H9 (cell line): ENCODE results near the gene B4GALT1. TPM values are rescaled to one million over a fixed set of nuclear protein-coding genes. Genes with fewer than 3 reads are reported as not detected.

Experiments
- DNase-seq: peaks from one replicate; pipeline ENCODE4 v3.0.0-alpha.2; 2017
- H2AFZ ChIP-seq: one replicate; pipeline ENCODE4 v1.6.1; 2013; ENCODE audit warnings: mild to moderate bottlenecking, low read length, control low read depth, moderate library complexity
- H2AK5ac ChIP-seq: 2 replicates; pipeline ENCODE4 v1.6.1; 2013; ENCODE audit warnings: low read length, control low read depth, mixed read lengths; ENCODE audit not compliant: insufficient read length
- H2BK120ac ChIP-seq: one replicate; pipeline ENCODE4 v1.6.1; 2013; ENCODE audit warnings: low read depth, mild to moderate bottlenecking, low read length, control low read depth, inconsistent platforms; ENCODE audit not compliant: poor library complexity, severe bottlenecking
- H2BK12ac ChIP-seq: 2 replicates; pipeline ENCODE4 v1.6.1; 2013; ENCODE audit warnings: low read length, control low read depth, mixed read lengths, low read depth; ENCODE audit not compliant: insufficient read length
- H2BK15ac ChIP-seq: 2 replicates; pipeline ENCODE4 v1.6.1; 2013; ENCODE audit warnings: low read depth, low read length, control low read depth
- H2BK20ac ChIP-seq: one replicate; pipeline ENCODE4 v1.6.1; 2013; ENCODE audit warnings: low read depth, mild to moderate bottlenecking, low read length, control low read depth, inconsistent platforms; ENCODE audit not compliant: poor library complexity, severe bottlenecking
- H2BK5ac ChIP-seq: 2 replicates; pipeline ENCODE4 v1.6.1; 2013; ENCODE audit warnings: low read length, control low read depth, mixed read lengths; ENCODE audit not compliant: insufficient read length
- H3K14ac ChIP-seq: 2 replicates; pipeline ENCODE4 v1.6.1; 2013; ENCODE audit warnings: low read length, control low read depth; ENCODE audit not compliant: insufficient read depth
- H3K18ac ChIP-seq: 2 replicates; pipeline ENCODE4 v1.6.1; 2013; ENCODE audit warnings: low read depth, mild to moderate bottlenecking, mixed read lengths, low read length, control low read depth; ENCODE audit not compliant: insufficient read length
- H3K23ac ChIP-seq: 2 replicates; pipeline ENCODE4 v1.6.1; 2013; ENCODE audit warnings: low read length, control low read depth, mixed read lengths, low read depth; ENCODE audit not compliant: insufficient read length
- H3K23me2 ChIP-seq: 2 replicates; pipeline ENCODE4 v1.6.1; 2013; ENCODE audit warnings: low read depth, mild to moderate bottlenecking, mixed read lengths, low read length, control low read depth; ENCODE audit not compliant: insufficient read length, poor library complexity, severe bottlenecking
- H3K27ac ChIP-seq: 2 replicates; pipeline ENCODE4 v1.5.1; 2013; ENCODE audit warnings: low read length, control low read depth, mixed read lengths, low read depth; ENCODE audit not compliant: insufficient read length
- H3K27me3 ChIP-seq: 2 replicates; pipeline ENCODE4 v1.6.1; 2013; ENCODE audit warnings: low read length, control low read depth, inconsistent platforms; ENCODE audit not compliant: insufficient read depth
- H3K4ac ChIP-seq: 2 replicates; pipeline ENCODE4 v1.6.1; 2013; ENCODE audit warnings: low read depth, mild to moderate bottlenecking, control low read depth, inconsistent platforms, low read length, moderate library complexity
- H3K4me1 ChIP-seq: 2 replicates; pipeline ENCODE4 v1.6.1; 2013; ENCODE audit warnings: low read length, control low read depth, inconsistent platforms; ENCODE audit not compliant: insufficient read depth
- H3K4me2 ChIP-seq: 2 replicates; pipeline ENCODE4 v1.6.1; 2013; ENCODE audit warnings: low read length, control low read depth, mixed read lengths; ENCODE audit not compliant: insufficient read length, insufficient read depth
- H3K56ac ChIP-seq: 2 replicates; pipeline ENCODE4 v1.6.1; 2013; ENCODE audit warnings: low read depth, mild to moderate bottlenecking, mixed read lengths, low read length, control low read depth; ENCODE audit not compliant: insufficient read length
- H3K79me1 ChIP-seq: 2 replicates; pipeline ENCODE4 v1.6.1; 2013; ENCODE audit warnings: low read depth, mild to moderate bottlenecking, moderate library complexity, low read length, control low read depth, inconsistent platforms; ENCODE audit not compliant: insufficient read depth, poor library complexity, severe bottlenecking
- H3K79me2 ChIP-seq: 2 replicates; pipeline ENCODE4 v1.6.1; 2013; ENCODE audit warnings: low read length, control low read depth, inconsistent platforms; ENCODE audit not compliant: insufficient read depth
- H3K9ac ChIP-seq: 2 replicates; pipeline ENCODE4 v1.6.1; 2013; ENCODE audit warnings: low read length, control low read depth, mixed read lengths; ENCODE audit not compliant: insufficient read length; ENCODE audit errors: extremely low read depth
- H3K9me3 ChIP-seq: one replicate; pipeline ENCODE4 v1.6.1; 2013; ENCODE audit warnings: low read depth, low read length, inconsistent platforms; ENCODE audit not compliant: control insufficient read depth
- H3T11ph ChIP-seq: one replicate; pipeline ENCODE4 v1.6.1; 2013; ENCODE audit warnings: mild to moderate bottlenecking, low read length, control low read depth, inconsistent platforms
- H4K20me1 ChIP-seq: one replicate; pipeline ENCODE4 v1.6.1; 2013; ENCODE audit not compliant: control insufficient read depth, insufficient read length, insufficient read depth
- H4K5ac ChIP-seq: 2 replicates; pipeline ENCODE4 v1.6.1; 2013; ENCODE audit warnings: low read depth, mild to moderate bottlenecking, mixed read lengths, low read length, control low read depth; ENCODE audit not compliant: insufficient read length
- H4K8ac ChIP-seq: replicated peaks from 2 replicates; pipeline ENCODE4 v1.6.1; 2013; ENCODE audit warnings: low read length, control low read depth, mixed read lengths, low read depth; ENCODE audit not compliant: insufficient read length
- H4K91ac ChIP-seq: 2 replicates; pipeline ENCODE4 v1.6.1; 2013; ENCODE audit warnings: low read depth, mild to moderate bottlenecking, moderate library complexity, mixed read lengths, low read length, control low read depth; ENCODE audit not compliant: insufficient read length
- H3K27ac Mint-ChIP-seq, 3 experiments: 2 replicates in 2 of 3; 3 replicates in 1 of 3; pipeline ENCODE4 v1.8.0; 2020 to 2021; ENCODE audit warnings: mixed read lengths in 3 of 3, mild to moderate bottlenecking in 1 of 3, moderate library complexity in 1 of 3
- H3K27me3 Mint-ChIP-seq: 2 replicates; pipeline ENCODE4 v1.8.0; 2021; ENCODE audit warnings: low read depth, mild to moderate bottlenecking, moderate library complexity, mixed read lengths
- H3K36me3 Mint-ChIP-seq, 3 experiments: 2 replicates in 2 of 3; 3 replicates in 1 of 3; pipeline ENCODE4 v1.8.0; 2020 to 2021; ENCODE audit warnings: low read depth in 3 of 3, mixed read lengths in 3 of 3; ENCODE audit not compliant: insufficient read depth in 1 of 3
- H3K4me1 Mint-ChIP-seq, 2 experiments: 2 replicates each; pipeline ENCODE4 v1.8.0; 2020; ENCODE audit warnings: mixed read lengths in 2 of 2
- H3K4me3 Mint-ChIP-seq, 2 experiments: 2 replicates in 1 of 2; 3 replicates in 1 of 2; pipeline ENCODE4 v1.8.0; 2020 to 2021; ENCODE audit warnings: mild to moderate bottlenecking in 2 of 2, mixed read lengths in 2 of 2, moderate library complexity in 1 of 2
- H3K9me3 Mint-ChIP-seq, 2 experiments: 2 replicates in 1 of 2; 3 replicates in 1 of 2; pipeline ENCODE4 v1.8.0; 2020; ENCODE audit warnings: mild to moderate bottlenecking in 2 of 2, mixed read lengths in 2 of 2, moderate library complexity in 1 of 2
- WGBS: extraction: QIAGEN DNeasy Blood & Tissue Kit; methylation state at CpG from one replicate; pipeline ENCODE4 v1.1.7; 2013; ENCODE audit warnings: missing lambda C conversion rate, low lambda C conversion rate, mixed read lengths; ENCODE audit not compliant: insufficient read length; ENCODE audit errors: extremely low coverage; 5-methylcytosine and 5-hydroxymethylcytosine counted together
- total RNA-seq: library from RNA; stranded (reverse); gene quantifications from 2 replicates; pipeline ENCODE4 v1.2.1, GENCODE V29; 2021
- TF ChIP-seq, protein P1 (sequence below): fragments of 200-600 bp; sonication (generic); conservative IDR thresholded peaks from 3 replicates; pipeline ENCODE4 v1.8.0; 2021; ENCODE audit warnings: antibody characterized with exemption, mild to moderate bottlenecking

B4GALT1 gene
- total RNA-seq, 1 experiment from 2014 or later, result 15.3 TPM

GRCh38 chr9:33124751-33125381 is 42.3 kb downstream of the B4GALT1 start:
- Histone ChIP-seq H3K9ac (no peak overlapping the region), H3K79me2 (no peaks in the 10 kb centered on the region), H2BK20ac (no peak overlapping the region), H4K8ac (no peak overlapping the region), H4K20me1 (no peaks in the 10 kb centered on the region), H2BK15ac (no peak overlapping the region), H3K14ac (no peak overlapping the region), H2BK120ac (no peak overlapping the region), H2AK5ac (no peak overlapping the region), H3K27me3 (no peaks in the 10 kb centered on the region), H3K4me2 (no peak overlapping the region), H3K23me2 (no peaks in the 10 kb centered on the region), H2BK5ac (no peak overlapping the region), H3K18ac (no peak overlapping the region), H2AFZ (no peak overlapping the region), H4K5ac (no peak overlapping the region), H3K56ac (no peak overlapping the region), H3T11ph (no peak overlapping the region), H4K91ac (no peak overlapping the region), H3K27ac (no peak overlapping the region), H3K9me3 (no peaks in the 10 kb centered on the region), H3K4ac (no peak overlapping the region), H3K23ac (no peak overlapping the region), H2BK12ac (no peak overlapping the region), H3K79me1 (no peaks in the 10 kb centered on the region), H3K4me1 (no peaks in the 10 kb centered on the region)
- Mint-ChIP-seq H3K4me3 (no peak overlapping the region), H3K27me3 (no peaks in the 10 kb centered on the region; the same call in none of the 2 replicates), H3K27ac (peak overlapping the region in 2 of 3 experiments; percentile 1 to 28; a peak in 3 of 7 replicates), H3K36me3 (peaks cover 12 to 15% (median 12%) of the 10 kb centered on the region in 3 experiments; a peak in 6 of 7 replicates), H3K9me3 (no peaks in the 10 kb centered on the region), H3K4me1 (peaks cover 12 to 20% of the 10 kb centered on the region in 2 experiments)
- no CpG with 5 or more reads among the region's 9 CpGs for WGBS
- TF ChIP-seq, protein P1, sequence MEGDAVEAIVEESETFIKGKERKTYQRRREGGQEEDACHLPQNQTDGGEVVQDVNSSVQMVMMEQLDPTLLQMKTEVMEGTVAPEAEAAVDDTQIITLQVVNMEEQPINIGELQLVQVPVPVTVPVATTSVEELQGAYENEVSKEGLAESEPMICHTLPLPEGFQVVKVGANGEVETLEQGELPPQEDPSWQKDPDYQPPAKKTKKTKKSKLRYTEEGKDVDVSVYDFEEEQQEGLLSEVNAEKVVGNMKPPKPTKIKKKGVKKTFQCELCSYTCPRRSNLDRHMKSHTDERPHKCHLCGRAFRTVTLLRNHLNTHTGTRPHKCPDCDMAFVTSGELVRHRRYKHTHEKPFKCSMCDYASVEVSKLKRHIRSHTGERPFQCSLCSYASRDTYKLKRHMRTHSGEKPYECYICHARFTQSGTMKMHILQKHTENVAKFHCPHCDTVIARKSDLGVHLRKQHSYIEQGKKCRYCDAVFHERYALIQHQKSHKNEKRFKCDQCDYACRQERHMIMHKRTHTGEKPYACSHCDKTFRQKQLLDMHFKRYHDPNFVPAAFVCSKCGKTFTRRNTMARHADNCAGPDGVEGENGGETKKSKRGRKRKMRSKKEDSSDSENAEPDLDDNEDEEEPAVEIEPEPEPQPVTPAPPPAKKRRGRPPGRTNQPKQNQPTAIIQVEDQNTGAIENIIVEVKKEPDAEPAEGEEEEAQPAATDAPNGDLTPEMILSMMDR, result no peak
- DNase-seq, result no peak
